Erythroblast (primary cell): Measurements from ENCODE around the gene PRSS8.

Experiments
- GATA1 ChIP-seq: IDR thresholded peaks from 2 replicates; pipeline ENCODE4 v1.6.1; 2011; ENCODE audit warnings: low read depth, mild to moderate bottlenecking, control low read depth, low read length, moderate library complexity
- POLR2A ChIP-seq: IDR thresholded peaks from 2 replicates; pipeline ENCODE4 v1.6.1; 2011; ENCODE audit warnings: mild to moderate bottlenecking, low read length

- no peak for TF ChIP-seq POLR2A
- TF ChIP-seq GATA1: no peak
Measured at GRCh38 chr16:31168848-31169247, 33.3 kb upstream of the PRSS8 start.
